SK-N-SH treated with all-trans-retinoic acid at 6 μM for 48 hours (cell line): ENCODE measurements around the gene KNG1.
A peak's percentile ranks its signal among the peaks of the same experiment; 100 is the strongest.

Source experiments
- ATAC-seq: fragments of 200-7000 bp; cut with Tn5 transposase; 3 replicates; pipeline ENCODE4 v1.9.1; 2020; ENCODE audit warnings: mild to moderate bottlenecking, moderate library complexity
- ARNTL ChIP-seq: fragments of 450-650 bp; formaldehyde crosslinking; IDR thresholded peaks from 2 replicates; pipeline ENCODE4 v1.5.0; 2020; ENCODE audit warnings: low read depth, mild to moderate bottlenecking, moderate library complexity, borderline replicate concordance
- BACH2 ChIP-seq: fragments of 250-450 bp; sonication (Bioruptor Pico); IDR thresholded peaks from 2 replicates; pipeline ENCODE4 v1.9.0; 2021; ENCODE audit warnings: mild to moderate bottlenecking, borderline replicate concordance
- CREB5 ChIP-seq: fragments of 250-450 bp; sonication (Bioruptor Pico); IDR thresholded peaks from 2 replicates; pipeline ENCODE4 v1.5.1; 2020; ENCODE audit warnings: low read depth, mild to moderate bottlenecking, moderate library complexity
- CSDC2 ChIP-seq: fragments of 250-450 bp; sonication (Bioruptor Pico); IDR thresholded peaks from 2 replicates; pipeline ENCODE4 v1.5.0; 2020; ENCODE audit warnings: mild to moderate bottlenecking, moderate library complexity
- GLIS3 ChIP-seq: fragments of 250-450 bp; sonication (Bioruptor Pico); IDR thresholded peaks from 2 replicates; pipeline ENCODE4 v1.5.0; 2020; ENCODE audit warnings: mild to moderate bottlenecking, moderate library complexity
- ISL1 ChIP-seq: fragments of 250-450 bp; sonication (Bioruptor Pico); IDR thresholded peaks from 2 replicates; pipeline ENCODE4 v2.1.2; 2022; ENCODE audit warnings: mild to moderate bottlenecking, moderate library complexity
- OSR1 ChIP-seq: fragments of 250-450 bp; sonication (Bioruptor Pico); IDR thresholded peaks from 2 replicates; pipeline ENCODE4 v1.8.0; 2022; ENCODE audit warnings: moderate library complexity, mild to moderate bottlenecking, inconsistent platforms
- POU6F1 ChIP-seq: fragments of 250-450 bp; sonication (Bioruptor Pico); IDR thresholded peaks from 2 replicates; pipeline ENCODE4 v1.8.0; 2021; ENCODE audit warnings: low read depth, mild to moderate bottlenecking, moderate library complexity, borderline replicate concordance
- PPARA ChIP-seq: fragments of 250-450 bp; sonication (Bioruptor Pico); IDR thresholded peaks from 2 replicates; pipeline ENCODE4 v1.5.0; 2020; ENCODE audit warnings: mild to moderate bottlenecking, borderline replicate concordance
- RARB ChIP-seq: fragments of 250-450 bp; sonication (Bioruptor Pico); IDR thresholded peaks from 2 replicates; pipeline ENCODE4 v1.8.0; 2021; ENCODE audit warnings: mild to moderate bottlenecking, moderate library complexity
- TCF4 ChIP-seq: fragments of 250-450 bp; sonication (Bioruptor Pico); IDR thresholded peaks from 2 replicates; pipeline ENCODE4 v1.8.0; 2021; ENCODE audit warnings: mild to moderate bottlenecking, moderate library complexity, borderline replicate concordance
- TOX ChIP-seq: fragments of 250-450 bp; sonication (Bioruptor Pico); IDR thresholded peaks from 2 replicates; pipeline ENCODE4 v1.8.0; 2021; ENCODE audit warnings: mild to moderate bottlenecking, moderate library complexity, borderline replicate concordance
- TSHZ2 ChIP-seq: fragments of 250-450 bp; sonication (Bioruptor Pico); IDR thresholded peaks from 2 replicates; pipeline ENCODE4 v1.5.0; 2020; ENCODE audit warnings: mild to moderate bottlenecking, moderate library complexity
- ZC3H10 ChIP-seq: fragments of 250-450 bp; sonication (Bioruptor Pico); IDR thresholded peaks from 2 replicates; pipeline ENCODE4 v1.5.1; 2021; ENCODE audit warnings: mild to moderate bottlenecking, moderate library complexity
- ZFP3 ChIP-seq: fragments of 250-450 bp; sonication (Bioruptor Pico); IDR thresholded peaks from 2 replicates; pipeline ENCODE4 v1.5.0; 2020; ENCODE audit warnings: mild to moderate bottlenecking, moderate library complexity
- ZFP30 ChIP-seq: fragments of 450-650 bp; formaldehyde crosslinking; IDR thresholded peaks from 2 replicates; pipeline ENCODE4 v1.5.0; 2022; ENCODE audit warnings: mild to moderate bottlenecking, moderate library complexity
- ZNF565 ChIP-seq: fragments of 450-650 bp; formaldehyde crosslinking; conservative IDR thresholded peaks from 2 replicates; pipeline ENCODE4 v1.5.0; 2020; ENCODE audit warnings: low read depth, mild to moderate bottlenecking, moderate library complexity
- ZNF70 ChIP-seq: fragments of 450-650 bp; formaldehyde crosslinking; IDR thresholded peaks from 2 replicates; pipeline ENCODE4 v1.5.0; 2020; ENCODE audit warnings: mild to moderate bottlenecking, moderate library complexity
- ZNF8 ChIP-seq: fragments of 450-650 bp; formaldehyde crosslinking; IDR thresholded peaks from 2 replicates; pipeline ENCODE4 v1.5.0; 2020; ENCODE audit warnings: mild to moderate bottlenecking, moderate library complexity
- TF ChIP-seq, protein P1 (sequence below): fragments of 250-450 bp; sonication (Bioruptor Pico); IDR thresholded peaks from 2 replicates; pipeline ENCODE4 v1.5.1; 2021; ENCODE audit warnings: mild to moderate bottlenecking, moderate library complexity
- TF ChIP-seq, protein P2 (sequence below): fragments of 250-450 bp; sonication (Bioruptor Pico); IDR thresholded peaks from 2 replicates; pipeline ENCODE4 v1.8.0; 2020; ENCODE audit warnings: mild to moderate bottlenecking, moderate library complexity, borderline replicate concordance

Gene KNG1

GRCh38 chr3:186746008-186746407 is 28.8 kb downstream of the KNG1 start:
- ATAC-seq, result peak; percentile 78
- TF ChIP-seq ISL1 (CRISPR knock-in tag) (no peak), ARNTL (CRISPR knock-in tag) (no peak), ZNF8 (CRISPR knock-in tag) (no peak), POU6F1 (no peak)

- no peak for ATAC-seq
- TF ChIP-seq TCF4 (CRISPR knock-in tag) (no peak), ZFP30 (CRISPR knock-in tag) (no peak), CSDC2 (CRISPR knock-in tag) (no peak), BACH2 (CRISPR knock-in tag) (no peak), GLIS3 (CRISPR knock-in tag) (no peak), TOX (CRISPR knock-in tag) (no peak), ZC3H10 (no peak), ZNF565 (CRISPR knock-in tag) (no peak)
These were observed 33.2 kb downstream of the KNG1 start for GRCh38 chr3:186750316-186750715.

- TF ChIP-seq POU6F1, result no peak
- TF ChIP-seq BACH2 (CRISPR knock-in tag), result no peak
- no peak for TF ChIP-seq OSR1
- TF ChIP-seq ZFP30 (CRISPR knock-in tag), result no peak
- no peak for TF ChIP-seq PPARA (CRISPR knock-in tag)
- TF ChIP-seq CSDC2 (CRISPR knock-in tag), result no peak
- TF ChIP-seq RARB (CRISPR knock-in tag), result no peak
- no peak for TF ChIP-seq GLIS3 (CRISPR knock-in tag)
- TF ChIP-seq ZNF8 (CRISPR knock-in tag), result no peak
- no peak for TF ChIP-seq ZNF70 (CRISPR knock-in tag)
- no peak for TF ChIP-seq CREB5 (CRISPR knock-in tag)
- TF ChIP-seq, protein P1, sequence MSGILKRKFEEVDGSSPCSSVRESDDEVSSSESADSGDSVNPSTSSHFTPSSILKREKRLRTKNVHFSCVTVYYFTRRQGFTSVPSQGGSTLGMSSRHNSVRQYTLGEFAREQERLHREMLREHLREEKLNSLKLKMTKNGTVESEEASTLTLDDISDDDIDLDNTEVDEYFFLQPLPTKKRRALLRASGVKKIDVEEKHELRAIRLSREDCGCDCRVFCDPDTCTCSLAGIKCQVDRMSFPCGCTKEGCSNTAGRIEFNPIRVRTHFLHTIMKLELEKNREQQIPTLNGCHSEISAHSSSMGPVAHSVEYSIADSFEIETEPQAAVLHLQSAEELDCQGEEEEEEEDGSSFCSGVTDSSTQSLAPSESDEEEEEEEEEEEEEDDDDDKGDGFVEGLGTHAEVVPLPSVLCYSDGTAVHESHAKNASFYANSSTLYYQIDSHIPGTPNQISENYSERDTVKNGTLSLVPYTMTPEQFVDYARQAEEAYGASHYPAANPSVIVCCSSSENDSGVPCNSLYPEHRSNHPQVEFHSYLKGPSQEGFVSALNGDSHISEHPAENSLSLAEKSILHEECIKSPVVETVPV (CRISPR knock-in tag), result no peak
- TF ChIP-seq ARNTL (CRISPR knock-in tag), result no peak
- TF ChIP-seq, protein P2, sequence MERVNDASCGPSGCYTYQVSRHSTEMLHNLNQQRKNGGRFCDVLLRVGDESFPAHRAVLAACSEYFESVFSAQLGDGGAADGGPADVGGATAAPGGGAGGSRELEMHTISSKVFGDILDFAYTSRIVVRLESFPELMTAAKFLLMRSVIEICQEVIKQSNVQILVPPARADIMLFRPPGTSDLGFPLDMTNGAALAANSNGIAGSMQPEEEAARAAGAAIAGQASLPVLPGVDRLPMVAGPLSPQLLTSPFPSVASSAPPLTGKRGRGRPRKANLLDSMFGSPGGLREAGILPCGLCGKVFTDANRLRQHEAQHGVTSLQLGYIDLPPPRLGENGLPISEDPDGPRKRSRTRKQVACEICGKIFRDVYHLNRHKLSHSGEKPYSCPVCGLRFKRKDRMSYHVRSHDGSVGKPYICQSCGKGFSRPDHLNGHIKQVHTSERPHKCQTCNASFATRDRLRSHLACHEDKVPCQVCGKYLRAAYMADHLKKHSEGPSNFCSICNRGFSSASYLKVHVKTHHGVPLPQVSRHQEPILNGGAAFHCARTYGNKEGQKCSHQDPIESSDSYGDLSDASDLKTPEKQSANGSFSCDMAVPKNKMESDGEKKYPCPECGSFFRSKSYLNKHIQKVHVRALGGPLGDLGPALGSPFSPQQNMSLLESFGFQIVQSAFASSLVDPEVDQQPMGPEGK, result no peak
- TF ChIP-seq TSHZ2 (CRISPR knock-in tag), result no peak
- no peak for TF ChIP-seq ZFP3 (CRISPR knock-in tag)
- TF ChIP-seq, all 23 proteins: peak for 0
- ATAC-seq, result no peak
These were observed 34.3 kb downstream of the KNG1 start for GRCh38 chr3:186751480-186751879.
